Osteoblast (primary cell): ENCODE data around the gene ADH5. TPM values are rescaled to one million over a fixed set of nuclear protein-coding genes. Genes with fewer than 3 reads are reported as not detected.

Source experiments
- DNase-seq: peaks from one replicate; pipeline ENCODE4 v3.0.0; 2011; ENCODE audit warnings: low spot score, mixed read lengths; ENCODE audit not compliant: insufficient read length; ENCODE audit errors: missing footprints
- H2AFZ ChIP-seq: 2 replicates; pipeline ENCODE4 v1.6.0; 2011; ENCODE audit warnings: mild to moderate bottlenecking, low read length
- H3K27ac ChIP-seq: 2 replicates; pipeline ENCODE4 v1.5.1; 2011; ENCODE audit warnings: mild to moderate bottlenecking, low read depth, low read length, moderate library complexity
- H3K27me3 ChIP-seq: 2 replicates; pipeline ENCODE4 v1.6.0; 2012; ENCODE audit warnings: mild to moderate bottlenecking, control low read depth, inconsistent platforms, low read length, moderate library complexity; ENCODE audit not compliant: insufficient read depth
- H3K36me3 ChIP-seq: 2 replicates; pipeline ENCODE4 v1.5.1; 2011; ENCODE audit warnings: mild to moderate bottlenecking, low read length, control low read depth, moderate library complexity; ENCODE audit not compliant: insufficient read depth
- H3K4me1 ChIP-seq: 2 replicates; pipeline ENCODE4 v1.5.1; 2011; ENCODE audit warnings: mild to moderate bottlenecking, low read length, control low read depth, moderate library complexity; ENCODE audit not compliant: insufficient read depth
- H3K4me2 ChIP-seq: 2 replicates; pipeline ENCODE4 v1.6.0; 2011; ENCODE audit warnings: mild to moderate bottlenecking, low read length; ENCODE audit not compliant: insufficient read depth
- H3K4me3 ChIP-seq: fragments of 200-600 bp; sonication (generic); 3 replicates; pipeline ENCODE4 v1.5.1; 2012; ENCODE audit warnings: mild to moderate bottlenecking, low read length, inconsistent platforms; ENCODE audit not compliant: insufficient read depth
- H3K79me2 ChIP-seq: 2 replicates; pipeline ENCODE4 v1.6.0; 2012; ENCODE audit warnings: mild to moderate bottlenecking, low read length, control low read depth, inconsistent platforms; ENCODE audit not compliant: insufficient read depth
- H3K9me3 ChIP-seq: 2 replicates; pipeline ENCODE4 v1.5.1; 2011; ENCODE audit warnings: low read depth, low read length, control low read depth
- H4K20me1 ChIP-seq: 2 replicates; pipeline ENCODE4 v1.6.0; 2012; ENCODE audit warnings: mild to moderate bottlenecking, low read length, control low read depth; ENCODE audit not compliant: insufficient read depth
- total RNA-seq: library from RNA; depleted of rRNA; stranded (reverse); fragments of >200 nt; gene quantifications from 2 replicates; pipeline ENCODE4 v1.2.3, GENCODE V29; 2012
- TF ChIP-seq, protein P1 (sequence below): IDR thresholded peaks from 2 replicates; pipeline ENCODE4 v1.5.1; 2011; ENCODE audit warnings: mild to moderate bottlenecking, low read depth, low read length, moderate library complexity; ENCODE audit errors: extremely low read depth

The ADH5 gene
- total RNA-seq, 1 donor, result 293 TPM

DNA sequence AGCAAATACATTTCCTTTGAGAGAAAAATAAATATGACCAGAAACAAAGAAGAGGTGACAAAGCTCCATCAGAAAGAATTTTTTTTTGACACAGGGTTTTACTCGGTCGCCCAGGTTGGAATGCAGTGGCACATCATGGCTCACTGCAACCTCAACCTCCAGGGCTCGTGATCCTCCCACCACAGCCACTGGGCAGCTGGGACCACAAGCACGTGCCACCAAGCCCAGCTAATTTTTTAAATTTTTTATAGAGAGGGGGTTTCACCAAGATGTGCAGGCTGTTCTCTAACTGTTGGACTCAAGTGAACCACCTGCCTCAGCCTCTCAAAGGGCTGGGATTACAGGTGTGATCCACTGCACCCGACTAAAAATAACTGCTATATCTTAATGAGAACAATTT lies 10.3 kb downstream of the ADH5 start:
- H3K9me3 ChIP-seq, result no peaks in the 10 kb centered on the region
- peaks cover 85% of the 10 kb centered on the region for H3K36me3 ChIP-seq
- no peaks in the 10 kb centered on the region for H3K4me1 ChIP-seq
- DNase-seq, result no peak
- no peak overlapping the region for H3K4me2 ChIP-seq
- peaks cover 3% of the 10 kb centered on the region for H4K20me1 ChIP-seq
- no peak overlapping the region for H3K27ac ChIP-seq
- H3K79me2 ChIP-seq, result peaks cover 37% of the 10 kb centered on the region
- H2AFZ ChIP-seq, result no peak overlapping the region
- no peaks in the 10 kb centered on the region for H3K27me3 ChIP-seq
- no peak overlapping the region for H3K4me3 ChIP-seq
- TF ChIP-seq, protein P1, sequence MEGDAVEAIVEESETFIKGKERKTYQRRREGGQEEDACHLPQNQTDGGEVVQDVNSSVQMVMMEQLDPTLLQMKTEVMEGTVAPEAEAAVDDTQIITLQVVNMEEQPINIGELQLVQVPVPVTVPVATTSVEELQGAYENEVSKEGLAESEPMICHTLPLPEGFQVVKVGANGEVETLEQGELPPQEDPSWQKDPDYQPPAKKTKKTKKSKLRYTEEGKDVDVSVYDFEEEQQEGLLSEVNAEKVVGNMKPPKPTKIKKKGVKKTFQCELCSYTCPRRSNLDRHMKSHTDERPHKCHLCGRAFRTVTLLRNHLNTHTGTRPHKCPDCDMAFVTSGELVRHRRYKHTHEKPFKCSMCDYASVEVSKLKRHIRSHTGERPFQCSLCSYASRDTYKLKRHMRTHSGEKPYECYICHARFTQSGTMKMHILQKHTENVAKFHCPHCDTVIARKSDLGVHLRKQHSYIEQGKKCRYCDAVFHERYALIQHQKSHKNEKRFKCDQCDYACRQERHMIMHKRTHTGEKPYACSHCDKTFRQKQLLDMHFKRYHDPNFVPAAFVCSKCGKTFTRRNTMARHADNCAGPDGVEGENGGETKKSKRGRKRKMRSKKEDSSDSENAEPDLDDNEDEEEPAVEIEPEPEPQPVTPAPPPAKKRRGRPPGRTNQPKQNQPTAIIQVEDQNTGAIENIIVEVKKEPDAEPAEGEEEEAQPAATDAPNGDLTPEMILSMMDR, result no peak

DNA sequence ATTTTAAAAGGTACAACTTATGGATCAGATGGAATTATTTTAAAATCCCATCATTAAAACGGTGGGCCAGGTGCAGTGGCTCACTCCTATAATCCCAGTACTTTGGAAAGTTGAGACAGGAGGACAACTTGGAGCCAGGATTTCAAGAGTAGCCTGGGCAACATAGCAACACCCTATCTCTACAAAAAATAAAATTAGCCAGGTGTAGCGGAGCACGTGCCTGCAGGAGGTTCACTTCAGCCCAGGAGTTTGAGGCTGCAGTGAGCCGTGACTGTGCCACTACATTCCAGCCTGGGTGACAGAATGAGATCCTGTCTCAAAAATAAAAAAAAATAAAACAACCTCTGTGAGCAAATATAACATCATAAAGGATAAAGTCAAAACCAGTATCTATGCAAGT lies 11.4 kb downstream of the ADH5 start:
- Histone ChIP-seq H3K27ac (no peak overlapping the region), H3K36me3 (peaks cover 87% of the 10 kb centered on the region), H3K4me1 (no peaks in the 10 kb centered on the region), H3K27me3 (no peaks in the 10 kb centered on the region), H3K9me3 (no peaks in the 10 kb centered on the region), H3K4me3 (no peak overlapping the region), H3K4me2 (no peak overlapping the region), H4K20me1 (peaks cover 3% of the 10 kb centered on the region), H3K79me2 (peaks cover 29% of the 10 kb centered on the region), H2AFZ (no peak overlapping the region)
- TF ChIP-seq, protein P1, result no peak
- no peak for DNase-seq

DNA sequence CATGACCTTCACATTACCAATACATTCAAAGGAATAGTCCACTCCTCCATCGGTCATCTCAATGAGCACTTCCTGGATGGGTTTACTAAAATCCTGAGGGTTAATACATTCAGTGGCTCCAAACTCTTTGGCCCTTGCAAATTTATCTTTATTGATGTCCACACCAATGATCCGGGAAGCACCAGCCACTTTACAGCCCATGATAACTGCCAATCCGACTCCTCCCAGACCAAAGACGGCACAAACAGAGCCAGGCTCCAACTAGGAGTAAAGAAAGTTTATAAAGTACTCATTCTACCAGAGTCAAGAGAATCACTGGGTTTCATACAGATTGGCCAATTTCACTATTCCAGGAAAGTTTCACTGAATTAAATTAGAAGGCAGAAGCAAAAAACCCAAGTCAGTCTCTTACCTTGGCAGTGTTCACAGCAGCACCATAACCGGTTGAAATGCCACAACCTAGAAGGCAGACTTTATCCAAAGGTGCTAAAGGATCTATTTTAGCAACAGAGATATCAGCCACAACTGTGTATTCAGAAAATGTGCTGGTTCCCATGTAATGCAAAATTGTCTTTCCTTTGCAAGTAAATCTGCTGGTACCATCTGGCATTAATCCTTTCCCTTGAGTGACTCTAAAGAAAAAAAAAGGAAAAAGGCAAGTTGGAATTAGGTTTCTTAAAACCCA lies 12.2 kb downstream of the ADH5 start:
- TF ChIP-seq, protein P1, result no peak
- no peaks in the 10 kb centered on the region for H3K9me3 ChIP-seq
- no peak for DNase-seq
- no peak overlapping the region for H3K4me3 ChIP-seq
- H2AFZ ChIP-seq, result no peak overlapping the region
- peaks cover 28% of the 10 kb centered on the region for H3K79me2 ChIP-seq
- peaks cover 3% of the 10 kb centered on the region for H4K20me1 ChIP-seq
- H3K36me3 ChIP-seq, result peaks cover 85% of the 10 kb centered on the region
- no peak overlapping the region for H3K4me2 ChIP-seq
- no peaks in the 10 kb centered on the region for H3K4me1 ChIP-seq
- no peaks in the 10 kb centered on the region for H3K27me3 ChIP-seq
- no peak overlapping the region for H3K27ac ChIP-seq

GRCh38 chr4:99074816-99075215 lies 13.8 kb downstream of the ADH5 start:
- no peak overlapping the region for H2AFZ ChIP-seq
- H3K4me3 ChIP-seq, result no peak overlapping the region
- H4K20me1 ChIP-seq, result peaks cover 3% of the 10 kb centered on the region
- H3K27me3 ChIP-seq, result no peaks in the 10 kb centered on the region
- peaks cover 21% of the 10 kb centered on the region for H3K79me2 ChIP-seq
- no peak overlapping the region for H3K27ac ChIP-seq
- H3K36me3 ChIP-seq, result peaks cover 78% of the 10 kb centered on the region
- DNase-seq, result no peak
- no peaks in the 10 kb centered on the region for H3K4me1 ChIP-seq
- H3K4me2 ChIP-seq, result no peak overlapping the region
- TF ChIP-seq, protein P1, result no peak
- no peaks in the 10 kb centered on the region for H3K9me3 ChIP-seq
